GM19397 (cell line): ENCODE measurements around the gene ZFAND2B.
"Not testable (repeated sequence)": the region's sequence is repeated elsewhere in the genome, so short reads cannot be mapped to it uniquely, and the experiment has no call there.

Source experiments
- ATAC-seq: cut with Tn5 transposase; IDR thresholded peaks from one replicate; pipeline ENCODE4 v1.9.1; 2021; ENCODE audit warnings: mild to moderate bottlenecking, moderate library complexity; ENCODE audit not compliant: unreplicated experiment

The ZFAND2B gene

DNA sequence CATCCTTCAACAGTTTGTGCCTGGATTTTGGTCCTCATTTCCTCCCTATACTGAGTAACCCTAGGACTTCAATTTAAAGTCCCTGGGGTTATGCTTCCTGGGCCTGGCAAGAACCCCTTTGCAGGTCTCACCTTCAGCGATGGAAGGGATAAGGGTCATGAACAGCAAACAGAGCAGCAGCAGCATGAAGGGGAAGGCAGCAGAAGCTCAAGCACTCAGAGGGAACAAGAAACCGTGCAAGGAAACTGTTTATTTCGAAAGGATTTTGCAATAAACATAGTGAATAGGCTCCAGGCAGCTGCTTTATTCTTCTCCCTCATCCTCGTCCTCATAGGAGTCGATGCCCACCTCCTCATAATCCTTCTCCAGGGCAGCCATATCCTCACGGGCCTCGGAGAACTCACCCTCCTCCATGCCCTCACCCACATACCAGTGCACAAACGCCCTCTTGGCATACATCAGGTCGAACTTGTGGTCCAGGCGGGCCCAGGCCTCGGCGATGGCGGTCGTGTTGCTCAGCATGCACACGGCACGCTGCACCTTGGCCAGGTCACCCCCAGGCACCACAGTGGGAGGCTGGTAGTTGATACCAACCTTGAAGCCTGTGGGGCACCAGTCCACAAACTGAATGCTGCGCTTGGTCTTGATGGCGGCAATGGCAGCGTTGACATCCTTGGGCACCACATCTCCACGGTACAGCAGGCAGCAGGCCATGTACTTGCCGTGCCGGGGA lies 43.6 kb downstream of the ZFAND2B start:
- no peak for ATAC-seq

DNA sequence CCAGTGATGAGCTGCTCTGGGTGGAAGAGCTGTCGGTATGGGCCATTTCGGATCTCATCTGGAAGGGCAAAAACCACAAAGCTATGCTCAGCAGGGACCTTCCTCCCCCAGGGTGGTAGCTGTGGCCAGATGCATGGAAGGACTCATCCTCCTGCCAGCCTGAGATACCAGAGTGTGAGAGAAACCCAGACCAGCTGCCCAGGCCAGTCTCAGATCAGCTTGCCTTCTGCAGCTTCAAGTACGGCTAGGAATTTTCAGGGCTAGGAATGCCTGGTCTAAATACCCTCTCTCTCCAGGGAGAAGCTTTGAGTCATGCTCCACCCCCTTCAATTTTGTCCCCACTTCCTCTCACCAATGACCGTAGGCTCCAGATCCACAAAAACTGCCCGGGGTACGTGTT lies 45.1 kb downstream of the ZFAND2B start:
- ATAC-seq, result no peak

DNA sequence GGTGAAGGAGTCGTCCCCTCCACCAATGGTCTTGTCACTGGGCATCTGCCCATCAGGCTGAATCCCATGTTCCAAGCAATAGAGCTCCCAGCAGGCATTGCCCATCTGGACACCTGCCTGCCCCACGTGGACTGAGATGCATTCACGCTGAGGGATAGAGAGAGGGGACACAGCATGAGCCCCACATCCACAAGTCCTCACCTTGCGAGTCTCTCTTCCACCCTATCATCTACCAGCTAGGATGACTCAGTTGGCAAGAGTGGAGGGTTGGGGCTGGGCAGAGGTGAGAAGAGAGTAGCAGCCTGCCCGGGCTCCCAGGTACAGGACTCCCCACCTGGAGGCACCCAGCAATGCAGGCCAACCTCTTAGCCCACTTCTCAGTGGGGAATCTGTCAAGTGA lies 45.5 kb downstream of the ZFAND2B start:
- no peak for ATAC-seq

DNA sequence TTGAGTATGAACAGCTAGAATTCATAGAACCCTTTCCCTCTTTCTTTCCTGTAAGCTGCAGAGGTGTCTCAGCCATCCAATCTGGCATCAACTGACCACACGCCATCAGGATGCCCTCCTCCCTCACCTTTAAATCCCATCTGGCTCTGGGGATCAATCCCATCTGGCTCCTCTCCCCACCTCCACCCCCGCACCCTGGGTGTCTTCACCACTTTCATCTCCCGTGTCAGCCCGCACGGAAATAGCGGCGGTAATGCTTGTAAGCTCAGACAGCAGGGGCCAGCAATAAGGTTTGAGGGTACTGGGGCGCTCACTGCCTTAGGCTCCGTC lies 46.0 kb downstream of the ZFAND2B start:
- ATAC-seq, result no peak

DNA sequence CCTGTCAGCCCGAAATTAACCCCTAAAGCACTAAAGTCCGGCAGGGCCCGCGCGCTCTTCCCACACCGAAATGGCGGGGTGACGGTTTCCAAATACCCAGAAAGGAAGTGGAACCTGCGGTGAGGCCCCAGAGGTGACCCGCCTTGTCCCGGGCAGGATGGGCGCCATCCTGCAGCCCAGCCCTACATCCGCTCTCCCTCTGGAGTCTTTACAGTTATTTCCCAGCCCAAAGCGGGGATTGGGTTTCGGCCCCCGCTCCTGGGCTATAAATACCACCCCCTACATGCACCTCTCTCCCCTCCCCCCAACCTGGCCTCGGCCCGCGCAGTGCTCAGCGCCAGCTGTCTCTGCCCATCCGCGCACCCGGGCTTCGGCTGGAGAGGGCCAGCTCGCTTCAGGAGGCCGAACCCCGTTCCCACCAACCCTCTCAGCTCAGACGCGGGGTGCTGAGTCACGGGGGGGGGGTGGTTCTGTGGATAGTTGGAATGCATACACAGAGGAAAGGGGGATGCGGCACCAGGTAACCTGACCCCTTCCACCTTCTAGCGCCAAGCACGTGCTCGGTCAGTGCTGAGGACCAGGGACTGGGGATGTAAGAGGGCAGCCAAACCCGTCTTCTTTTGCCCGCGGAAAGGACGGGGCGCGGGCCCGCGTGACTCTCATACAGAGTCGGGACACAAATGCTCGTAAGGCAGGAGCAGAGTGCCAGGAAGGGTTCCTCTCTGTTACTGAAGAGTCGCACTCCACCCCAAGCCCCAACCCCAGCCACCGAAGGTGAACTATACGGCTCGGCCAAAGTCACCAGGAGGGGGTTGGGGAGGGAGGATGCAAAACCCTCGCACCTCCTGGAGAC lies 46.5 kb downstream of the ZFAND2B start, which contains the start of gene TUBA4B:
TSS of gene TUBA4B (plus strand) at position 344 of the 853 bp plus-strand sequence. CDS start at position 509, 165 bp downstream.
- ATAC-seq, result peak; percentile 4

DNA sequence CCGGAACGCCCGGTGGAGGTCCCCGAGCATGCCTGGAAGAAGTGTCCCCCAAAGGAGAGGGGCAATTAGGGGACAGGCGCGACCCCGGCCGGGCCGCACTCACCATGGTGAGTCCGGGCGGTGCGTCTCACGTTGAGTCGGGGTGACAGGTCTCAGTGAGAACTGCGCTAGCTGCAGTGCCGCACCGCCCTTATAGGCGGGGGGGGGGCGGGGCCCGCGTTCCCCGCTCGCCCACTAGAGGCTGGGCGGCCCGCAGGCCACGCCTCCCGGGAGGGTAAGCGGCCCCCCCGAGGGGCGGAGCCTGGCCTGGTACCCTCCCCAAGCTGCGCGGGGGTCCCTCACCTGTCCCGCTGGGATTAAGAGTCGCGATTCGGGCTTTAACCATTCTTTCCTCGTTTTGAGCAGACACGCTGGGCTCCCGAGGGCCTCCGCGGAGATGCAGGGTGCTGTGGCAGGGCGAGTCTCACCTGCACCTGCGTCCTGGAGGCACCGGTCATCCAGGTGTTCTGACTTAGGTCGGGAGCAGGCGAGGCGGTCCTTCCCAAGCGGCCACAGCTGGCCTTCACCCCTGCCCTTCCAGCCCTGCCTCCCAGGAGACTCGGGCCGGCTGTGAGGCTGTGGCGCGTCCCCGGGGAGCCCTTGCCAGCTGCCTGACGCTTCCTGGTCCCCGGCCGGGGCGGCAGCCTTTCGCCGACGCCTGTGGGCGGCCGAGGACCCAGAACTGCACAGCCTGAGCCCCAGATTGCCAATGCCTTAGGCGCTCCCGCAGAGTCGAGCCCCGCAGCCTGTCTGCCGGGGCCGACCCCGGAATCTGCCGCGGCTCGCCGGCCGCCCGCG lies 47.4 kb downstream of the ZFAND2B start, which contains the start of gene TUBA4A:
TSS of gene TUBA4A (minus strand) at position 166 of the 837 bp plus-strand sequence. CDS start at position 106, 60 bp downstream.
- ATAC-seq, result peak; percentile 48

DNA sequence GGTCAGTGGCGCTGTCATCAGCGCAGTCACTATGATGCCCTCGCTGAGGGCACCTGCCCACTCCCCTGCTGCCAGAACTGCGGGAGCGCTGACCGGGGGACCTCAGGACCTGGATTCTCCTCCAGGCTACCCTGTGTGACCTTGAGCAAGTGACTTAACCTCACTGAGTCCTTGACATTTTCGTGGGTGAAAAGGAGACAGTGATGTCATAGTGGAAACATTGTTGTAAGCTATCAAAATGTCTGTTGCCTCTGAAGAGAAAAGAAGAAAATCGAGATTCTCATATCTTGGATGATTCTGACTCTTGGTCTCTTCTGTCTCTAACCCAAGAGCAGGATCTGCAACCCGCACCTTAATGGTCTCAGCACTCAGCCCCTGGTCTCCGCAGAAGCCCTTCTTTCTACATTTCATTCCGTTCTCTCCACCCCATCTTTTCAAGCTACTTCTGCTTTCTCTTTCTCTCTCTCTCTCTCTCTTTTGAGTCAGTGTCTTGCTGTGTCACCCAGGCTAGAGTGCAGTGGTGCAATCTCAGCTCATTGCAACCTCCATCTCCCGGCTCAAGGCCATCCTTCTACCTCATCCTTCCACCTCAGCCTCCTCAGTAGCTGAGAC lies 48.1 kb downstream of the ZFAND2B start:
- ATAC-seq, result peak; percentile 15

DNA sequence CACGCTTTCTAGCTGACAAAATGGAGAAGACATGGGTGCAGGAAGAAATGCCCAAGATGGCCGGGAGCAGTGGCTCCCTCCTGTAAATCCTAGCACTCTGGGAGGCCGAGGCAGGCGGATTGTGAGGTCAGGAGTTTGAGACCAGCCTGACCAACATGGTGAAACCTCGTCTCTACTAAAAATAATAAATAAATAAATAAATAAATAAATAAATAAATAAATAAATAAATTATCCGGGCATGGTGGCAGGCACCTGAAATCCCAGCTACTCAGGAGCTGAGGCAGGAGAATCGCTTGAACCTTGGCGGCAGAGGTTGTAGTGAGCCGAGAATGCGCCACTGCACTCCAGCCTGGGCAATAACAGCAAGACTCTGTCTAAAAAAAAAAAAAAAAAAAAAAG lies 52.4 kb downstream of the ZFAND2B start:
- not testable (repeated sequence) for ATAC-seq
